ENCODE measurements around the gene IFT88. TPM values are rescaled to one million over a fixed set of nuclear protein-coding genes. Genes with fewer than 3 reads are reported as not detected.
"Not testable (repeated sequence)": the region's sequence is repeated elsewhere in the genome, so short reads cannot be mapped to it uniquely, and the experiment has no call there.

Gene IFT88
- total RNA-seq, 1 experiment from 2014 or later = 5.2 TPM

DNA sequence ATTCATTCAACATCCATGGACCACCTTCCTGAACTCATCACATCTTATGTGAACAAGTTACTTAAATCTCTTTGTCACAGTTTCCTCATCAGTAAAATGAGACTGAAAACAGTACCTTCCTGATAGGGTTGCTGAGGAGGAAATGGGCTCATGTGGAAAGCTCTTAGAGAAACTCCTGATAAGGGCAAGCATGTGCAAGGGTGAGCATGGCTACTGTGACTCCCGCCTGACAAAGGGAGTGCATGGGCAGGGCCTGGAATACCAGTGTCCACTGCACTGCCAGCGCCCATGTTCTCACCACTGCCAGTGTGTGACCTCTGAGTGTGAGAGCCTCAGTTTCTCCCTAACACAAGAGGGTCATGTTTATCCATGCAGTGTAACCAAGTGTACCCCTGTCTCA lies 109.3 kb downstream of the IFT88 start:
- no peak overlapping the region for H2BK12ac ChIP-seq (ENCODE audit: insufficient read length, low read depth, low read length)
- no peaks in the 10 kb centered on the region for H3K9me3 Mint-ChIP-seq
- H3T11ph ChIP-seq (ENCODE audit: low read length) = no peak overlapping the region
- no peak overlapping the region for H2BK15ac ChIP-seq (ENCODE audit: low read depth, low read length)
- no peaks in the 10 kb centered on the region for H3K27me3 Mint-ChIP-seq (ENCODE audit: low read depth)
- H2BK5ac ChIP-seq (ENCODE audit: insufficient read length, low read length) = no peak overlapping the region
- H3K4me3 Mint-ChIP-seq = no peak overlapping the region
- H3K4me1 Mint-ChIP-seq = peaks cover 12 to 15% of the 10 kb centered on the region in 2 experiments
- H4K20me1 ChIP-seq (ENCODE audit: control insufficient read depth, insufficient read depth, insufficient read length) = no peaks in the 10 kb centered on the region
- H3K14ac ChIP-seq (ENCODE audit: insufficient read depth, low read length) = no peak overlapping the region
- H3K36me3 Mint-ChIP-seq (ENCODE audit: insufficient read depth in 1 of 3, low read depth in 3 of 3) = no peaks in the 10 kb centered on the region
- no peaks in the 10 kb centered on the region for H3K79me1 ChIP-seq (ENCODE audit: insufficient read depth, low read depth, low read length, poor library complexity, severe bottlenecking)
- H3K23ac ChIP-seq (ENCODE audit: insufficient read length, low read depth, low read length) = no peak overlapping the region
- H3K56ac ChIP-seq (ENCODE audit: insufficient read length, low read depth, low read length) = no peak overlapping the region
- no peaks in the 10 kb centered on the region for H3K9me3 ChIP-seq (ENCODE audit: control insufficient read depth, low read depth, low read length)
- no peaks in the 10 kb centered on the region for H3K27me3 ChIP-seq (ENCODE audit: insufficient read depth, low read length)
- no peak overlapping the region for H2AK5ac ChIP-seq (ENCODE audit: insufficient read length, low read length)
- no peak overlapping the region for H3K27ac ChIP-seq (ENCODE audit: insufficient read length, low read depth, low read length)
- H3K79me2 ChIP-seq (ENCODE audit: insufficient read depth, low read length) = no peaks in the 10 kb centered on the region
- H3K4ac ChIP-seq (ENCODE audit: low read depth, low read length) = no peak overlapping the region
- no peak overlapping the region for H3K4me2 ChIP-seq (ENCODE audit: insufficient read depth, insufficient read length, low read length)
- no peak overlapping the region for H4K91ac ChIP-seq (ENCODE audit: insufficient read length, low read depth, low read length)
- TF ChIP-seq, protein P1, sequence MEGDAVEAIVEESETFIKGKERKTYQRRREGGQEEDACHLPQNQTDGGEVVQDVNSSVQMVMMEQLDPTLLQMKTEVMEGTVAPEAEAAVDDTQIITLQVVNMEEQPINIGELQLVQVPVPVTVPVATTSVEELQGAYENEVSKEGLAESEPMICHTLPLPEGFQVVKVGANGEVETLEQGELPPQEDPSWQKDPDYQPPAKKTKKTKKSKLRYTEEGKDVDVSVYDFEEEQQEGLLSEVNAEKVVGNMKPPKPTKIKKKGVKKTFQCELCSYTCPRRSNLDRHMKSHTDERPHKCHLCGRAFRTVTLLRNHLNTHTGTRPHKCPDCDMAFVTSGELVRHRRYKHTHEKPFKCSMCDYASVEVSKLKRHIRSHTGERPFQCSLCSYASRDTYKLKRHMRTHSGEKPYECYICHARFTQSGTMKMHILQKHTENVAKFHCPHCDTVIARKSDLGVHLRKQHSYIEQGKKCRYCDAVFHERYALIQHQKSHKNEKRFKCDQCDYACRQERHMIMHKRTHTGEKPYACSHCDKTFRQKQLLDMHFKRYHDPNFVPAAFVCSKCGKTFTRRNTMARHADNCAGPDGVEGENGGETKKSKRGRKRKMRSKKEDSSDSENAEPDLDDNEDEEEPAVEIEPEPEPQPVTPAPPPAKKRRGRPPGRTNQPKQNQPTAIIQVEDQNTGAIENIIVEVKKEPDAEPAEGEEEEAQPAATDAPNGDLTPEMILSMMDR (conservative IDR thresholded peaks at IDR 0.05) = no peak
- no peak overlapping the region for H3K9ac ChIP-seq (ENCODE audit: extremely low read depth, insufficient read length, low read length)
- no peaks in the 10 kb centered on the region for H3K23me2 ChIP-seq (ENCODE audit: insufficient read length, low read depth, low read length, poor library complexity, severe bottlenecking)
- no peak overlapping the region for H4K5ac ChIP-seq (ENCODE audit: insufficient read length, low read depth, low read length)
- no peak overlapping the region for H2AFZ ChIP-seq (ENCODE audit: low read length)
- WGBS (ENCODE audit: extremely low coverage, insufficient read length, low lambda C conversion rate) = no CpG with 5 or more reads among the region's 2 CpGs
- H2BK20ac ChIP-seq (ENCODE audit: low read depth, low read length, poor library complexity, severe bottlenecking) = no peak overlapping the region
- H4K8ac ChIP-seq (replicated peaks; ENCODE audit: insufficient read length, low read depth, low read length) = no peak overlapping the region
- H3K18ac ChIP-seq (ENCODE audit: insufficient read length, low read depth, low read length) = no peak overlapping the region
- no peaks in the 10 kb centered on the region for H3K4me1 ChIP-seq (ENCODE audit: insufficient read depth, low read length)
- no peak overlapping the region for H3K27ac Mint-ChIP-seq
- no peak for DNase-seq
- no peak overlapping the region for H2BK120ac ChIP-seq (ENCODE audit: low read depth, low read length, poor library complexity, severe bottlenecking)

DNA sequence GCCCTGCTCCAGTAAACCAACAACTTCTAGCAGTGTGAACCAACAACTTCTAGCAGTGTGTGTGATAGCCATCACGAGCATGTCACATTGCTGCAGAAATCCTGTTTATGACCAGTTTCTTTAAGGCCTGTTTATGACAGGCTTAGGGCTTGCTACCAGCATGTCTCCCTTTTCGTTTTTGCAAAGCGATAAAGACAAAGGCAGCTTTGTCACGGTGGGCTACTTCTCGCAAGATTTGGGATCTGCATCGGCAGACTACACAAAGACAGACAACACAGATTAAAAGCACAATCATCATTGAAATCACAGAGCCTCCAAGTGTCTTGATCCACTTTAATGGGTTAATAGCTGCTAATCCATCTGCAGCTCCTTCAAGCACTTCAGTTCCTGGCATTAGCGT lies 111.6 kb downstream of the IFT88 start:
- H3K23me2 ChIP-seq (ENCODE audit: insufficient read length, low read depth, low read length, poor library complexity, severe bottlenecking); H4K20me1 ChIP-seq (ENCODE audit: control insufficient read depth, insufficient read depth, insufficient read length); H3K18ac ChIP-seq (ENCODE audit: insufficient read length, low read depth, low read length); H4K91ac ChIP-seq (ENCODE audit: insufficient read length, low read depth, low read length); H2BK5ac ChIP-seq (ENCODE audit: insufficient read length, low read length); H2BK12ac ChIP-seq (ENCODE audit: insufficient read length, low read depth, low read length); H3K27ac Mint-ChIP-seq; H3K14ac ChIP-seq (ENCODE audit: insufficient read depth, low read length); H2AK5ac ChIP-seq (ENCODE audit: insufficient read length, low read length); H3T11ph ChIP-seq (ENCODE audit: low read length); H3K4me1 ChIP-seq (ENCODE audit: insufficient read depth, low read length); H3K9ac ChIP-seq (ENCODE audit: extremely low read depth, insufficient read length, low read length); H3K36me3 Mint-ChIP-seq (ENCODE audit: insufficient read depth in 1 of 3, low read depth in 3 of 3); H4K5ac ChIP-seq (ENCODE audit: insufficient read length, low read depth, low read length); H3K4me2 ChIP-seq (ENCODE audit: insufficient read depth, insufficient read length, low read length); H3K56ac ChIP-seq (ENCODE audit: insufficient read length, low read depth, low read length); H3K27me3 Mint-ChIP-seq (ENCODE audit: low read depth); H2AFZ ChIP-seq (ENCODE audit: low read length); H3K27ac ChIP-seq (ENCODE audit: insufficient read length, low read depth, low read length); H3K79me2 ChIP-seq (ENCODE audit: insufficient read depth, low read length); H3K23ac ChIP-seq (ENCODE audit: insufficient read length, low read depth, low read length); H3K9me3 Mint-ChIP-seq; DNase-seq; H2BK20ac ChIP-seq (ENCODE audit: low read depth, low read length, poor library complexity, severe bottlenecking); H3K27me3 ChIP-seq (ENCODE audit: insufficient read depth, low read length); H4K8ac ChIP-seq (replicated peaks; ENCODE audit: insufficient read length, low read depth, low read length); H3K9me3 ChIP-seq (ENCODE audit: control insufficient read depth, low read depth, low read length); H2BK120ac ChIP-seq (ENCODE audit: low read depth, low read length, poor library complexity, severe bottlenecking); H2BK15ac ChIP-seq (ENCODE audit: low read depth, low read length); H3K79me1 ChIP-seq (ENCODE audit: insufficient read depth, low read depth, low read length, poor library complexity, severe bottlenecking); H3K4ac ChIP-seq (ENCODE audit: low read depth, low read length); H3K4me3 Mint-ChIP-seq: not testable (repeated sequence)
- no CpG with 5 or more reads among the region's 7 CpGs for WGBS (ENCODE audit: extremely low coverage, insufficient read length, low lambda C conversion rate)
- H3K4me1 Mint-ChIP-seq = peaks cover 31 to 37% of the 10 kb centered on the region in 2 experiments

Data from H9 (cell line).